SK-N-MC (cell line): ENCODE data around the gene KDM4B.

Experiments used
- EZH2 ChIP-seq: fragments of 200-600 bp; sonication (generic); IDR thresholded peaks from one replicate; pipeline ENCODE4 v1.6.1; 2017; ENCODE audit warnings: antibody characterized with exemption
- POLR2AphosphoS5 ChIP-seq: IDR thresholded peaks from 2 replicates; pipeline ENCODE4 v1.6.1; 2012; ENCODE audit warnings: mild to moderate bottlenecking, low read depth, low read length, borderline replicate concordance

GRCh38 chr19:5156231-5156986, 187.5 kb downstream of the KDM4B start:
- TF ChIP-seq POLR2AphosphoS5 (no peak), EZH2 (no peak)
